H4 (cell line): ENCODE results near the gene MYB. TPM values are rescaled to one million over a fixed set of nuclear protein-coding genes. Genes with fewer than 3 reads are reported as not detected.
"Not testable (repeated sequence)": the region's sequence is repeated elsewhere in the genome, so short reads cannot be mapped to it uniquely, and the experiment has no call there.

ENCODE experiments used
- DNase-seq: peaks from one replicate; pipeline ENCODE4 v3.0.0-alpha.2; 2015; ENCODE audit warnings: low spot score
- total RNA-seq: library from RNA; depleted of rRNA; stranded (reverse); fragments of >200 nt; shearing (Covaris generic); gene quantifications from 2 replicates; pipeline ENCODE4 v1.2.3, GENCODE V29; 2014

MYB gene
- total RNA-seq, 1 experiment from 2014 or later = 1.1 TPM

DNA sequence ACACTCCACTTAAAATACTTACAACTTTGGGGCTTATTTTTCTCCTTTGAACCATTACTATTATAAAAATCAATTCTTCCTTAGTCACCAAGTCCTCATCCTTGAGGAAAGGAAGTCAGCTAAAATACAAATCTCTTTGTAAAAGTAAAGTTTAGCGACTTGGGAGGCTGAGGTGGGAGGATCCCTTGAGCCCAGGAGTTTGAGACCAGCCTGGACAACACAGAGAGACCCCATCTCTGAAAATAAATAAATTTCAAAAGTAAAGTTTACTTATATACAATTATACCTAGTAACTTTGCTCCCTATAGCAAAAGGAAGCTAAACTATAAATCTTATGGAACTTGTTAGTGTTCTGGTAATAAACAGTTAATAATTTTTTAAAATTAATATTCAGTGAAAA lies 40.4 kb downstream of the MYB start:
- DNase-seq = no peak

GRCh38 chr6:135222623-135223022 lies 41.5 kb downstream of the MYB start:
- DNase-seq = no peak

DNA sequence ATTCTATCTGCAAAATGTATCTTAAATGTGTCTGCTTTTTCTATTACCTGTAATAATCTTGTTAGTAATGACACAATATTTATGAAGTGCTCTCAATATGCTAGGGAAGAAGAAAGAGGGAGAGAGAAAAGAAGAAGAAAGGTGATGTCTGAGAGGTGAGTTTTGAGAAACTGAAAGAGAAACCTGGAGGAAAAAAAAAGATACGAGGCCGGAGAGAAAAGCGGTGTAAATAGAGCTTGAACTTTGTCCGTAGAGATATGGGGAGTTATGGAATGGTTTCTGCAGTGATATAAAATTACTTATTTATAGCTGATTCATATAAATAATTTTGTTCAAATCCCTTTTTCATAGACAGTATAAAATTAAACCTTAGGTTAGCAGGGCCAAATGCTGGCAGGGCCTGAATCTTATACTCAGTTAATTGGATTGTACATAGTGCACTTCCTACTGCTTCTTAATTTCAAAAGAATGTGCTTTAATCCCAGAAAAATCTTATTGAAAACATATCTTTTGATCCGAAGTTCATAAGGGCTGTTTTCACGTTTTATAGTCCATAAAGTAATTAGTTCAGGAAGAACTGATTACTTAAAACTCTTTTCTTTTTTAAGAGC lies 43.0 kb downstream of the MYB start:
- DNase-seq = no peak

DNA sequence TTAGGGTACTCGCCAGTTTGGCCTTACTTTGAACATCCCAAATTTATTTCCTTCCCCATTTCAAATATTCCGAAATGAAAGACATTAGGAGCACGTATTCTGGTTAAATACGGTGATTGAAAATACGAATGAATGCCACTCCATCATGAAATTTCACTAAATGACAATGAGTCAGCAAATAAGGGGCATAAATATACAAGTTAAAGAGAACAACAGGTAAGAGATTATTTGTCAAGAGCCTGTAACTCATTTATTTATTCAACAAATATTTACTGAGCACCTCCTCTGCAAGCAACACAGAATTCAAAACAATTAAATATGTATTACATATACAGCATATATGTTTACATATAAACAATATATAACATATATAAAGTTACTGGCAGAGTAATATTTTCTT lies 44.8 kb downstream of the MYB start:
- DNase-seq = no peak

DNA sequence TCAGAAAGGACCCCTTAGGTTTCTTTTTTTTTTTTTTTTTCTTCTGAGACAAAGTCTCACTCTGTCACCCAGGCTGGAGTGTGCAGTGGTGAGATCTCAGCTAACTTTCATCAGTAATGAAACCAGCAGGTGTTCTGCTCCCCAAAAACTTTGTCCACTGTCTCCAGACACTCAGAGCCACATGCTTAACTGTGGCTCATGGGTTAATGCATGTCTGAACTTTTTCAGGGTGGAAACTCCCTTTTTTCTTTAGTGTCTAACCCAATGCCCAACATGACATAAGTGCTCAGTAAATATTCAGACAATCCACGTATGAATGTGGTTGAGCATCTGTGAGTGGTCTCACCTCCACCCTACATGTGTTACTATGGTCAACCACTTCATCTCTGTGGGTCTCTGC lies 45.4 kb downstream of the MYB start:
- no peak for DNase-seq

DNA sequence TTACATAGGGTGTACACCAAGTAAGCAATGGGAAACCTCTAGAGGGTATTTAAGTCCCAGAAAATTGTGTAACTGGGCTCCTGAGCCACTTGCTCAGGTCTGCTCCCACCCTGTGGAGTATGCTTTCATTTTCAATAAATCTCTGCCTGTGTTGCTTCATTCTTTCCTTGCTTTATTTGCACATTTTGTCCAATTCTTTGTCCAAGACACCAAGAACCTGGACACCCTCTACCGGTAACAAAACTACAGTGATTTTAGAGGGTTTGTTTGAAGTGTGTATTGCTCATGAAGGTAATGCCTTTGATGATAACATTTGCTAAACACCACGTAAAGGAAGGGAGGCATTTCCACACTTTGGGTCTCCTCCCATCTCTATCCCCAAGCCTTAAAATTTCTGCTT lies 46.2 kb downstream of the MYB start:
- DNase-seq = no peak

DNA sequence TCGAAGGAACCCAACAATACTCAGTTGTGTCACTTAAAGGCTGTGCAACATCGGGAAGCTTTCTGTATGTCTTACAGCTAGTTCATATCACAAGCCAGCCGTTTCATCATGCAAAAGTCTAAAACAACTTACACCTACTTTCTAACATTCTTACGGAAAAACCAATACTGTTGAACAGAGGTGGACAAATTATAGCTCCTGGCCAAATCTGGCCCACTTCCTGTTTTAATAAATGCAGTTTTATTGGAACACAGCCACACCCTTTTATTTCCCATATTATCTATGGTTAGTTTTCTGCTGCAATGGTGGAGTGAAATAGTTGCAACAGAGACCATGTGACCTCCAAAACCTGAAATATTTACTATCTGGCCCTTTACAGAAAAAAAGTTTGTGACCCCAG lies 46.6 kb downstream of the MYB start:
- no peak for DNase-seq

DNA sequence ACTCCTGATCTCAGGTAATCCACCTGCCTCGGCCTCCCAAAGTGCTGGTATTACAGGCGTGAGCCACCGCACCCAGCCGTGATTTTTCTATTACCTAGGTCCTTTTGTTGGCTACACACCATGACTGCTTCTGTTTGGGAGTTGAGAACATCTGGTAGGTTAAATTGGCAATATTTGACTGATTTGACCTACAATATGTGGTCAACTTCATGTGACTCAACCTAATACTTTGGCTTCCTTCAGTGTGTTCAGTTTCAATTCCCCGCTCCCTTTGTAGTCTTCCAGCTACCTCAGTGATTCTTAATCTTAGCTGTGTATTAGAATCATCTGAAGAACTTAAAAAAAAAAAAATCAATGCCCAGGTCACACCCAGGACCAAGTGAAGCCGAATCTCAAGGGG lies 47.4 kb downstream of the MYB start:
- DNase-seq = no peak

DNA sequence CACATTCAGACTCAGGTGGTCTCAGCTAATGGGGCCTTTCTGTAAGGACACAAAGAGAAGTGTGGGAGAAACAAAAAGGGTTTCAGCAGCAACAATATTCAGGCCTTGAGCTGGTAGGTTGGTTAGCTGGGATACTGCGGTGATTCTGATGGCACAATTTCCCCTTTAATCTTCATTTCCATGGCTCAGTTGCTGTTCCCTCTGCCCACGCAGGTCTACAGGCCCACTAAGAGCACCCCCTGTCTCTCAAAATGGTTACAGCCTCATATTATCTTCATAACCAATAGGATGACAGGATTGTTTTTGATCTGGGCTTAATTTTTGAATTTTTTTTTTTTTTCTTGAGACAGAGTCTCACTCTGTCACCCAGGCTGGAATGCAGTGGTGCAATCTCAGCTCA lies 48.9 kb downstream of the MYB start:
- no peak for DNase-seq

- no peak for DNase-seq
These were observed 49.8 kb downstream of the MYB start for GRCh38 chr6:135230711-135231468.

- no peak for DNase-seq
These were observed 50.3 kb downstream of the MYB start for GRCh38 chr6:135231469-135231844.

DNA sequence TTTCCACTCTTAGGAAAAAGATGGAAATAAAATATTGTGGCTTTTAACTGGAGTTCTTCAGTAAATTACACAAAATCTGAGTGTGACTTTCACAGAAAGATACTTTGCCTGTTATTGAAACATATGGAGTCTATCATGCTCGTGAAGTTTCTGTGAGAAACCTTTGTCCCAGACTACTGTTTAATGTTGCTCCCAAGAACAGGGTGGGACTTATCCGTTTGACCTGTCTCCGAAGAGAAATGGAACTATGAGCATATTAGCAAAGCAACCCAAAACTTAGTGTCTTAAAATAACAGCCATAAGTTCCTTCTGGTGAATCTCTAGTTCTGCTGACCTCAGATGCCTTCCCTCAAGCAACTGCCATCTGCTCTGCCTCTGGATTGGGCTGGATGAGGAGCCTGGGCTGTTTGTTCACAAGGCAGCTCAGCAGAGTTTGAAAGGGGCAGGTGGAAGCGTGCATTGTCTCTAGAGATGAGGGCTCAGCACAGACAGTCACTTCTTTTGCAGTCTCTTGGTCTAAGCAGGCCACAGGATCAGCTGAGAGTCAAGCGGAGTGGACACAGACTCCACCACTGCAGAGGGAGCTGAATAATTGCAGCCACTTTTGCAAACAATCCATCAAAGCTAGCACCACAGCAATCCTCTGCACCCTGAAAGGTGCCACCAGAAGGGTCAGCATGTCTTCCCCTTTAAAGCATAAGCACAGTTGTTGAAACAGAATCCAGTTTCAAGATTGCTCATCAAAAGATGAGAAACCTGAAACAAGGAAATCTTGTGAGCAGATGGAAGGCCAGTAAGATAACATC lies 52.8 kb downstream of the MYB start:
- no peak for DNase-seq

DNA sequence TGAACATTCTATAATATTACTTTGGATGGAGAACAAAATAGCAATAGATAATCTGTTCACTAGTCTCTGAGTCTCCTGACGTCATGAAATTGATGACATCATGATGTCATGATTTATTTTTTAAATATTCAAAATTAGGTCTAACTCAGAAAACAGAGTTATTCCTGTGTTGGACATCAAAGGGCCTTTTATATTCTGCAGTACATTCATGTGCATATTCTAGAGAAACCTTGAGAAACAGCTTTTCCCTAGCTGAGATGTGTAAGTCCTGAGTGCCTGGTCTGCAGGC lies 53.3 kb downstream of the MYB start:
- DNase-seq = no peak

GRCh38 chr6:135235716-135236115 lies 54.6 kb downstream of the MYB start:
- DNase-seq = no peak

DNA sequence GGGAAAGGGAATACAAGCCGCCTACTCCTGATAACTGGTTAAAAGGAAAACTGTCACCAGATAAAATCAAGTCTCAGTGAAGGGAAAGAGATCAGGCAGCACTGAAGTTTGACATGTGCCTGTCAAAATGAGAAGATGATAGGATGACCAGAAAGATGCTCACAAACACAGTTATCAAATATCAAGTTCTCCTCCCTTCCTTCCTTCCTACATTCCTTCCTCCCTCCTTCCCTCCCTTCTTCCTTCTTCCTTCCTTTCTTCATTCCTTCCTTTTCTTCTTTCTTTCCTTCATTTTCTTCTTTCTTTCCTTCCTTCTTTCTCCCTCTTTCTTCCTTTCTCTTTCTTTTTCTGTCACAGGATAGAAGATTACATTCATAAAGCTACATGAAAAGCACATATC lies 55.2 kb downstream of the MYB start:
- no peak for DNase-seq

DNA sequence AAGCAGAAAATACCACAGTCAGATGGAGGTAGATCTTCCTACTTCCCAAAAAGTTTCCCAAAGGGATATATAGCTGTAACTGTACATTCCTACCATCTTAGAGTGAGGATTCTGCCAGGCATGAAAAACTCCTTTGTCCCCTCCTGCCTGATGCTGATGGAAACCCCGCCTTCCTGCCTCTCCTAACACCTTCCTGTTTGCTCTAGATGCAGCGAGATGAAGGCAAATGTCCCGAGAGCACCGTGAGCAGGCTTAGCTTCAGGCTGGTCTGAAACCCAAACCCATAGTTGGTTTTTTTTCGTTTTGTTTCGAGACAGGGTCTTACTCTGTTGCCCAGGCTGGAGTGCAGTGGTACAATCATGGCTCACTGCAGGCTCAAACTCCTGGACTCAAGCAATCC lies 55.6 kb downstream of the MYB start:
- DNase-seq = no peak

DNA sequence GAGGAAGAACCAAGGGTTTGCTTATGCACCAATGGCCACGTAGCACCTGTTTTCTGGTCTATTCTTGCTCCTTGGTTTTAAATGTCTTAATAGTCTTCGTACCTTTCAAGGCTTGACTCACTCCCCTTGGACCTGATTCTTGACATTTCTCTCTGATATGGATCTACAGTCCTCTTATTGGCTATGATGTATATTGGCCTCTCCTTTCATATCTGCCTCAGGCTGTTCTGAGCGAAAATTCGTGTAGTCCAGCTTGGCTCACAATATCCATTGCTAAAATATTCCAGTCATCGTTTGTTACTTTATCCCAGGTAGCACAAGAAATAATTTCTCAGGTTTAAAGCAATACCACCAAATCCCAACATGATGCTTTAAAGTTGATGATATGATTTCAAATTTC lies 59.6 kb downstream of the MYB start:
- DNase-seq = no peak

GRCh38 chr6:135243871-135244796 lies 63.0 kb downstream of the MYB start:
- no peak for DNase-seq

DNA sequence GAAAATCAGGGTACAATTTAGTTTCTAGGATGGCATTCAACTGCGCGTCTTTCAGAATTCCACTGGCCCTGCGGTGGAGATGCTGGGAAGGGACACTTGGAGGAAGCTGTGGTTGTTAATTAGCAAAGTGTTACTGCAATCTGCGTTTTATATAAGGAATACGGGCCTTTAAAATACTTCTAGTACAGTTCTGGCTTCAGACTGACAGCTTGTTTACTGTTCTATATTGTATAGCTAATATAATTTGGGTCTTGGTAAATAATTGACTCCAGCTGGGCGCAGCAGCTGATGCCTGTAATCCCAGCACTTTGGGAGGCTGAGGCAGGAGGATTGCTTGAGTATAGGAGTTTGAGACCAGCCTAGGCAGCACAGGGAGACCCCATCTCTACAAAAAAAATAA lies 63.7 kb downstream of the MYB start:
- DNase-seq = no peak

DNA sequence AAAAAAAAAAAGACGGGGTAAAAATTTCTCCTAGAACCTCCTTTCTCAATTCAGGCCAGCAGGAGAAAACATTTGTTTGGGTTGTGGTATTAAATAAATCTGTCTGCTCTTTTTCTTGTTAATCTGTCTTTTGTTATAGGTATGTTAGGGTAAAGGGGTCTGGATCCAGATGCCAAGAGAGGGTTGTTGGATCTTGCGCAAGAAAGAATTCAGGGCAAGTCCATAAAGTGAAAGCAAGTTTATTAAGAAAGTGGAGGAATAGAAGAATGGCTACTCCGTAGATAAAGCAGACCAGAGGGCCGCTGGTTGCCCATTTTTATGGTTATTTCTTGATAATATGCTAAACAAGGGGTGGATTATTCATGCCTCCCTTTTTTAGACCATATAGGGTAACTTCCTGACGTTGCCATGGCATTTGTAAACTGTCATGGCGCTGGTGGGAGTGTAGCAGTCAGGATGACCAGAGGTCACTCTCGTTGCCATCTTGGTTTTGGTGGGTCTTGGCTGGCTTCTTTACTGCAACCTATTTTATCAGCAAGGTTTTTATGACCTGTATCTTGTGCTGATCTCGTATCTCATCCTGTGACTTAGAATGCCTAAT lies 65.4 kb downstream of the MYB start:
- not testable (repeated sequence) for DNase-seq

GRCh38 chr6:135250234-135250633 lies 69.1 kb downstream of the MYB start:
- DNase-seq = no peak
